Measurements from ENCODE around the gene SFMBT2.
"Not testable (repeated sequence)": the region's sequence is repeated elsewhere in the genome, so short reads cannot be mapped to it uniquely, and the experiment has no call there.

Gene SFMBT2

GRCh38 chr10:7317786-7318446 lies 92.9 kb downstream of the SFMBT2 start:
- FAIRE-seq, result no peak

GRCh38 chr10:7316839-7317238 lies 94.0 kb downstream of the SFMBT2 start:
- no peak for FAIRE-seq

- no peak for FAIRE-seq
Observed at GRCh38 chr10:7315906-7316305, 94.9 kb downstream of the SFMBT2 start.

GRCh38 chr10:7314170-7314569 lies 96.7 kb downstream of the SFMBT2 start:
- no peak for FAIRE-seq

- FAIRE-seq, result no peak
Observed at GRCh38 chr10:7312488-7312857, 98.4 kb downstream of the SFMBT2 start.

GRCh38 chr10:7311850-7312487 lies 98.9 kb downstream of the SFMBT2 start:
- FAIRE-seq, result not testable (repeated sequence)

- no peak for FAIRE-seq
Observed at GRCh38 chr10:7311218-7311849, 99.5 kb downstream of the SFMBT2 start.

GRCh38 chr10:7310076-7310475 lies 100.8 kb downstream of the SFMBT2 start:
- FAIRE-seq, result no peak

GRCh38 chr10:7308826-7309225 lies 102.0 kb downstream of the SFMBT2 start:
- FAIRE-seq, result no peak

- FAIRE-seq, result no peak
Observed at GRCh38 chr10:7306616-7307015, 104.2 kb downstream of the SFMBT2 start.

GRCh38 chr10:7306147-7306546 lies 104.7 kb downstream of the SFMBT2 start:
- no peak for FAIRE-seq

- FAIRE-seq, result no peak
Observed at GRCh38 chr10:7305053-7305452, 105.8 kb downstream of the SFMBT2 start.

- FAIRE-seq, result no peak
Observed at GRCh38 chr10:7304110-7304509, 106.7 kb downstream of the SFMBT2 start.

GRCh38 chr10:7302930-7303557 lies 107.8 kb downstream of the SFMBT2 start:
- no peak for FAIRE-seq

GRCh38 chr10:7302392-7302906 lies 108.4 kb downstream of the SFMBT2 start:
- no peak for FAIRE-seq

- no peak for FAIRE-seq
Observed at GRCh38 chr10:7301006-7301778, 109.6 kb downstream of the SFMBT2 start.

GRCh38 chr10:7300384-7300971 lies 110.4 kb downstream of the SFMBT2 start:
- no peak for FAIRE-seq

- FAIRE-seq, result not testable (repeated sequence)
Observed at GRCh38 chr10:7299601-7300325, 111.1 kb downstream of the SFMBT2 start.

GRCh38 chr10:7298495-7298894 lies 112.3 kb downstream of the SFMBT2 start:
- FAIRE-seq, result no peak

GRCh38 chr10:7297094-7297493 lies 113.7 kb downstream of the SFMBT2 start:
- no peak for FAIRE-seq

- no peak for FAIRE-seq
Observed at GRCh38 chr10:7296648-7297047, 114.2 kb downstream of the SFMBT2 start.

GRCh38 chr10:7296076-7296475 lies 114.8 kb downstream of the SFMBT2 start:
- FAIRE-seq, result no peak
